PC-3 (cell line): ENCODE measurements around the gene TSPEAR.

Experiments
- EZH2 ChIP-seq: fragments of 300-600 bp; sonication (generic); IDR thresholded peaks from one replicate; pipeline ENCODE4 v1.6.1; 2017; ENCODE audit warnings: antibody characterized with exemption, mild to moderate bottlenecking, low read length; ENCODE audit not compliant: unreplicated experiment
- EZH2phosphoT487 ChIP-seq: fragments of 300-600 bp; sonication (generic); IDR thresholded peaks from 2 replicates; pipeline ENCODE4 v1.6.1; 2018; ENCODE audit warnings: mild to moderate bottlenecking, antibody characterized with exemption, low read length, borderline replicate concordance
- TF ChIP-seq, protein P1 (sequence below): fragments of 300-600 bp; sonication (generic); conservative IDR thresholded peaks from 2 replicates; pipeline ENCODE4 v1.5.1; 2017; ENCODE audit warnings: antibody characterized with exemption, low read depth, mild to moderate bottlenecking, low read length

DNA sequence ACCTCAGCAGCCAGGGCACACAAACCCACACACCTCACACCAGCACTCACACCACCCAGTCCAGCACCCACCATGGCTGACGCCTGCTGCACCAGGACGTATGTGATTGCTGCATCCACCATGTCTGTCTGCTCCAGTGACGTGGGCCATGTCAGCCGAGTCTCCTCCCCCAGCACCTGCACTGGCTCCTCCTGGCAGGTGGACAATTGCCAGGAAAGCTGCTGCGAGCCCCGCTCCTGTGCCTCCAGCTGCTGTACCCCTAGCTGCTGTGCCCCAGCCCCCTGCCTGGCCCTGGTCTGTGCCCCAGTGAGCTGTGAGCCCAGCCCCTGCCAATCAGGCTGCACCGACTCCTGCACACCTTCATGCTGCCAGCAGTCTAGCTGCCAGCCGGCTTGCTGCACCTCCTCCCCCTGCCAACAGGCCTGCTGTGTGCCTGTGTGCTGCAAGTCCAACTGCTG is 99.3 kb downstream of the TSPEAR start, which contains the start of gene KRTAP10-8:
- TF ChIP-seq, protein P1, sequence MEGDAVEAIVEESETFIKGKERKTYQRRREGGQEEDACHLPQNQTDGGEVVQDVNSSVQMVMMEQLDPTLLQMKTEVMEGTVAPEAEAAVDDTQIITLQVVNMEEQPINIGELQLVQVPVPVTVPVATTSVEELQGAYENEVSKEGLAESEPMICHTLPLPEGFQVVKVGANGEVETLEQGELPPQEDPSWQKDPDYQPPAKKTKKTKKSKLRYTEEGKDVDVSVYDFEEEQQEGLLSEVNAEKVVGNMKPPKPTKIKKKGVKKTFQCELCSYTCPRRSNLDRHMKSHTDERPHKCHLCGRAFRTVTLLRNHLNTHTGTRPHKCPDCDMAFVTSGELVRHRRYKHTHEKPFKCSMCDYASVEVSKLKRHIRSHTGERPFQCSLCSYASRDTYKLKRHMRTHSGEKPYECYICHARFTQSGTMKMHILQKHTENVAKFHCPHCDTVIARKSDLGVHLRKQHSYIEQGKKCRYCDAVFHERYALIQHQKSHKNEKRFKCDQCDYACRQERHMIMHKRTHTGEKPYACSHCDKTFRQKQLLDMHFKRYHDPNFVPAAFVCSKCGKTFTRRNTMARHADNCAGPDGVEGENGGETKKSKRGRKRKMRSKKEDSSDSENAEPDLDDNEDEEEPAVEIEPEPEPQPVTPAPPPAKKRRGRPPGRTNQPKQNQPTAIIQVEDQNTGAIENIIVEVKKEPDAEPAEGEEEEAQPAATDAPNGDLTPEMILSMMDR, result no peak
- TF ChIP-seq EZH2 (no peak), EZH2phosphoT487 (no peak)
